ENCODE data around the gene TBL1X.
"Not testable (repeated sequence)": the region's sequence is repeated elsewhere in the genome, so short reads cannot be mapped to it uniquely, and the experiment has no call there.

Gene TBL1X

DNA sequence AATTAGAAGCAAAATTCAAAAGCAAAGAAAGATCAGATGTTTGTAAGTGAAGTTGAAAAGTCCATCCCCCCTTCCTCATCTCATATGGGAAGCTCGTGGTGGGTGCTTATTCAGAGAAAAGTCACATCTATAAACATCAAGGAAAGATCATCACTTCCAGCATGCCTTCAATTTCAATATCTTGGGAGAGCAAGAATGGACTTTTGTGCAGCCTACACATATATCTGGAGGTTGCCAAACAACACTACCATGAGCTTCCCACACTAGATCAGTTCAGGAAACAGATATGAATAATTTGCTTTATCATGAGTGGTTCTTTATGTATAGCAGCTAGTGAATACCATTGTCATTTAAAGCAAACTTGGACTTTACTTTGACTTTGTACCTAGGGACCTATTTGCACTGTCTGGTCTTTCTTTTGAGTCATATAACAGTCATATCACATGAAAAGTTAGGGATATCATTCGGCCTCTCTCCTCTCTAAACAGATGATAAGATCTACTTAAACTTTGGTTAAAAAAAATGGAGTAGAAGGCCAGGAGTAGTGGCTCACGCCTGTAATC, 5.6 kb upstream of the TBL1X start:
- DNase-seq (ENCODE audit: low read depth in 3 of 3): no peak

DNA sequence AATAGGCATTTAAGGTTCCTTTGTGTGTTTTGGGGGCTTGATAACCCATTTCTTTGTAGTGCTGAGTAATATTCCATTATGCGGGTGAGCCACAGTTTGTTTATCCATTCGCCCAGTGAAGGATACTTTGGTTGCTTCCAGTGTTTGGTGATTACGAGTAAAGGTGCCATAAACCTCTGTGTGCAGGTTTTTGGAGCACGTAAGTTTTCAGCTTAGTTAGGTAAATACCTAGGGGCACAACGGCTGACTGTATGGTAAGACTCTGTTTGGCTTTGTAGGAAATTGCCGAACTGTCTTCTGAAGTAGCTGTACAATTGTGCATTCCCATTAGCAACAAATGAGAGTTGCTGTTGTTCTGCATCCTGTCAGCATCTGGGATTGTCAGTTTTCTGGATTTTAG, 3.8 kb upstream of the TBL1X start:
- no peak for DNase-seq (ENCODE audit: low read depth in 3 of 3)

DNA sequence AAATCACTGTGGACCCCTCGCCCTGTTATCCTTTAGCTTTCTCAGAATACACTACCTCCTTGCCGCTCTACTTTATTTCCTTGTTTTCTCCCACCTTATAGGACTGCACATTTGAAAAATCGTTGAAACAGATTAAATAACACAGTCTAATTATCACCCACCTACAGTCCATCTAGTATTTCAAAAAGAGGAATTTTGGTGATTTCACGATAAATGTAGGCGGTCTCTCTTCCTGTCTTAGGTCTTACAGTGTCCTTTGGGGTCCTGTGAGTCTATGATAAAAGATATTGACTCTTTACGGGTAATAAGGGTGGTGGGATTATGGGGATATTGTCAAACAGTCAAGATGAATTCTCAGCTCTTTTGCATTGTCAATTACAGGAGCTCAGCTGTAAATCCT, 2.4 kb upstream of the TBL1X start:
- DNase-seq (ENCODE audit: low read depth in 3 of 3): no peak

DNA sequence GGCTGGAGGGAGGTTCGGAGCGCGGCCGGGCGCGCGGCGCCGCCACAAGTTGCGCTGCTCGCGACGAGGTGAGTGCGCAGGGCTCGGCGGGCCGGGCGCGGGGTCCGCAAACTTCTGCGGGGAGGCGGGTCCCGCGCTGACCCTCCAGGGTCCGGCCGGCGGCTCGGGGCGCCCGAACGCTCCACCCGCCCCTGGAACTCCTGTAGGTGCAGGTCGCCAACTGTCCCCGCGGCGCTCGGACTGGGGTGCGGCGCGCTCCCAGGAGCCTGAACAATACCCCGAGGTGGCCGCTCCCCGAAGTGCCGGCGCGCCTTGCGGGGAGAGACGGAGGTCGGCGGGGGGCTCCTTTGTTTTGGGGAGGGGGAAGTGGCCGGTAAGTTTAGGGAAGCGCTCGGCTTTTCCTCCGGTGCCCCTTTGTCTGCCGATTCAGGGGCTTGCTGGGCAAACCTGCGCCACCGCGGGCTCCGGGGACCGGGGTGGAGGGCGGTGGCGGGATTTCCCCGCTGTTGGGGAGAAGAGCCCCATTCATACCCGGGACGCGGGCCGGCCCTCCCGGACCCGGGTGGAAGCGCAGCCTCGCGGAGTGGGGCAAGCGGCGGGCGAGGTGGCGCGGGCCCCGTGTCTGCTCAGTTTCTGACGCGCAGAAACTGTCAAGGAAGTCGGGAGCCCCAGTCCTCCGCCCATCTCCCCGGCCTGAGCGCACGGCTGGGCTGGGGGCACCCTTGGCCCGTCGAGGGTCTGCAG, 694 bp downstream of the TBL1X start:
- peak in 2 of 3 experiments; percentile 1 to 28 for DNase-seq (ENCODE audit: low read depth in 3 of 3)

DNA sequence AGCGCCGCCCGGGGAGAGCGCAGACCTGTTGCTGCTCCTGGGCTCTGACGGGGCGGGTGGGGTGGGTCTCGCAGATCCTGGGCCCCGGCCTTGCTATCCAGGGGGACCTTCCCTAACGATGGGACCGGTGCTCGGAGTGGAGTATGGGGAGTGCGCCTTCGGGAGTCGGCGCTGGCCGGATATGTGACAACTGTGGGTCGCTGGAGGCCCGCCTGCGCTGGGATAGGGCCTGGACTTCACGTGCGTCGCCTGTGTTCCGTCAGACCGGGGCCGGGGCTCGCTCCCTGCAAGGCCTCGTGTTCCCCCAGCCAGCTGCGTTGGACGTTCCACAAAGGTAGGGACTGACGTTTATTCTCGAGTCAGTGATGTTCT, 1.3 kb downstream of the TBL1X start:
- no peak for DNase-seq (ENCODE audit: low read depth in 3 of 3)

DNA sequence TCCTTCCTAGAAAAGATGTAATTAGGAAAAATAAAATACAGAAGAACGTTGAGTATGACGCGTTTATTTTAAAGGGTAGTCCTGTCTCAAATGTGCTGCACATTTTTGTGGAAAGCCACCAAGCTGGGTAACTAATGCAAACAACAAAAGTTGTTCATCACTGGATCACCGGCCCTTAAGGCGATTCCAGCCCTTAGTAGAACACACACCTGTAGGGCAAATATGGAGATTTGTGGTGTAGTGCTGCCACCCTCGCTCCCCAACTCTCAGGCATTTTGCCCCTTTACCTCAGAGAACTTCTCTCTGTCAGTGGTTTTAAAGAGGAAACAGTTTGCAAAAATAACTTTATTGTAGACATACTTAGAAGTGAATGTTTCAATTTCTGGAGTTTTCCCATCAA, 1.9 kb downstream of the TBL1X start:
- DNase-seq (ENCODE audit: low read depth in 3 of 3): no peak

DNA sequence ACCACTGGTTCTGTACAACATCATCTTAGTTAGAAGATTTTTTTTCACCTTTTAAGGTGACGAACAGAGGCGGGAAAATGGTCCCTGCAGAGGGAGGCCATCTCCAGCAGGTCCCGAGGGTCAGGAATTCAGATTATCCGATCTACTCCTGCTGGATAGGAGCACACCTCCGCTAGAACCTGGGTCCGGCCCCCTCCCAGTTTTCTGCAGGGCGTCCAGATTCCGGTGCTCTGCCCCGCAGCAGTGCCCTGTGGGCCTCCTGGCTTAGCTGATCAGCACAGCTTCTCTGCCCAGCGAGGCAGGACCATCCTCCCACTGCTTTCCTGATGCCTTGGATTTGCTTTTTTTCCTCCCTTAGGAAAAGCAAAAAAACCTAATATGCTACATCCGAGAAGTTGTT, 2.3 kb downstream of the TBL1X start:
- no peak for DNase-seq (ENCODE audit: low read depth in 3 of 3)

DNA sequence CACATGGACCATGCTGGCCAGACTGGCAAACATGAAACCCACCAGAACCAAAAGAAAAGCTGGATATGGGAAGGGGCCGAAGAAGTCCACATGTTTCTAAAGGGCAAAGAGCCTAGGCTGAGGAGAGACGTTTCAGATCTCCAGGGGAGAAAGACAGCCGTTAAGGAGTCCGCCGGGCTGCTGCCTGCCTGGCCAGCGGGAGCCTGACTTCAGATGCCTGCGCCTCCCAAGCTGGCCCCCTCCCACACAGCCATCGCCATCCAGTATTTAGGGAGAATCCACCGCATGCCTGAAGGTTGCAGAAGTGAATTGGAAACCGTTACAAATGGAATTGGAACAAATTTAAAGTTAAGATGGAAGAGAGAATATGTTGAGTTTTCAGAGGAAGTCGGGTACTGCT, 2.9 kb downstream of the TBL1X start:
- no peak for DNase-seq (ENCODE audit: low read depth in 3 of 3)

DNA sequence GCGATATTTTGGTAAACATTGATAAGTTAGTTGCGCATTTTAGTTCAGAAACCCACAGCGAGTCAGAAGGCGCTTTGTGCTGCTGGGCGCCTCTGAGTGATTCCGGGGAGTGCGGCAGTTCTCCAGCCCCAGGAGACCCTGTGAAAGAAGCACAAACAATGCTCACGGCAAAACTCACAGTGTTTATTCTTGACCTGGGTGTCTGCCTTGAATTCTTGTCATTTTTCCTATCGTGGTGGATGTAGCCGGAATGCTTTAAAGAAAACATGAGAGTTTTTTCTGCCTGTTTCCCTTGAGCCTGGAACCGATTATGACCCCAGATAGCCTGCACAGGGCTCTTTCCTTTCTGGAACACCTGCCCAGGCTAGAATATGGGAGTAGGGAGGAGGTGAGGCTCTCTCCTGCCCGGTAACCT, 6.7 kb downstream of the TBL1X start:
- DNase-seq (ENCODE audit: low read depth in 3 of 3): no peak

DNA sequence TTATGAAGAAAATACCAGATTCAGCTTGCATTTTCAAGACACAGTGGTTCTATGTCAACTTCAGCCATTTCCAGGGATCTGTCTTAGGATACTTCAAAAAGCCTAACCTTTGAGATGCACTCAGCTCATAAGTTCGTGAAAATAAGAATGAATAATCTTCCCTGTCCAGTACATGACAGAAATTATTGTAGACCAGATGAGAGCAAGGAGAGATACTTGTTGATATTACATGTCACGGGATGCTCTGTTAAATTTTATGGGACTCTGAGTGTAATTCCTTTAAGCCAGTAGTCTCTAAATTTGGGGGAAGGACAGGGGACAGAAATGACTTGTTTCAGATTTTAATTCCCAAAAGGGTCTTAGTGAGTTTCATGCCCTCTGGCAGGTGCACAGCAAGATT, 8.8 kb downstream of the TBL1X start:
- DNase-seq (ENCODE audit: low read depth in 3 of 3): no peak

DNA sequence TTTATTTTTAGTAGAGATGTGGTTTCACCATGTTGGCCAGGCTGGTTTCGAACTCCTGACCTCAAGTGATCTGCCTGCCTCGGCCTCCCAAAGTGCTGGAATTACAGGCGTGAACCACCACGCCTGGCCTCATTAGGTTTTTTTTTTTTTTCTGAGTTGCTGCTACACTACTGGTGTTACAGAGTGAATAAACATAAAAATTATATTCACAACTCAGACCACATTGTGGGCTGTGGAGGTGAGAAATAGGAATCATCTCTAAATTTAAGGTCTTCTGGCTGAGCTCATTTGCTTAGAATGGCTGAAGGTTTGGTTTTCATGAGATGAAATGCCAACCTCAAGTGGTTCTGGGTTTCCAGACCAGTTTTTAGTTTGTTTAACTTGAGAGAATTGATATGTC, 10.6 kb downstream of the TBL1X start:
- not testable (repeated sequence) for DNase-seq (ENCODE audit: low read depth in 3 of 3)

DNA sequence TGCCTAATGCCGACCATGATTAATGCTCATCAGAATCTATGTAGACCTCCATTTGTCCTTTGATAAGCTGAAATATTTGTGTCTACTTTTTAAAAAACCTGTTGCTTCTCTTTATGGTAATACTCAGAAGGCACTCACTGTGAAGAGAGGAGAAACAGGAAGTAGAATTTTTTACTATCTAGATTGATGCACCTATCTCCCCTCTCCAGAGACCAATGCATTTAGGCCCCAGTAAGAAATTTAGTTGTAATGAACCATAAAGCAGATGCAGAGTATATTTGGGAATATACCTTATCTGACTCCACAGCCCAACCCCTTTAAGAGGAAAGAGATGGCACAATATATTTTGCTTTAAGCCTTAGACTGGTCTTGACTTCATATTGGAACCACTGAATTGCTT, 11.1 kb downstream of the TBL1X start:
- DNase-seq (ENCODE audit: low read depth in 3 of 3): no peak

DNA sequence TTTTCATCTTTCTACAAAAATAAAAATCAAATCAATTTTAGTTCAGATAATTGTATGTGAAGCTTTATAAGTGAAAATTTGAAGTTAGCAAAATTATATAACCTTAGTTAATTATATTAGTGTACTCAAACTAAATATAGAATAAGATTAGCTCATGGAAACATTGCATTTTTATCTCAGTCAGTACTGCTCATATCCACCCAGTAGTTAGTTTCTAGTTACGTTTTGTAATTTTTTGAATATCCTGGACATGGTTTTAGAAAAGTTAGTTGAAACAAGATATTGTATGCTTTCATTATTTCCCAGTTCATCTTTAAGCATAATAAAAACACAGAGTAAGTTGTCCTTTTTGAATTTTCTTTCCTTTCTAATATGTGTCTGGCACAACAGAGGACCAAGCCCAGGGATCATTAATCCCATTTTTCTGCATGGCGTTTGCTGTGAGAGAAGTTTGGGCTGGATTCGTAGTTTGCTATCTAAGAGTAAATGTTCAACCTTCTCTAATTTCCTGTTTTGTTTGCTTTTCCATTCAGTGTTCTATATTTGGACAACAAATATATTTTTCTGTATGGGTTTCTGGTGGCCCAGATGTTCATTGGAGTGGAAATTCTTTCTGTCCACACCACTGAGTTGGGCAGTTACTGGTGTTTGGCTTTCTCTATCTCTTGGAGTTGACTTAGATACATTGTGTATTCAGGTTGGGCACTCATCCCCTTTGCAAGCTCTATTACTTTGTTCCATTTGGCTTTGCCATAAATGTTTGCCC, 12.1 kb downstream of the TBL1X start:
- no peak for DNase-seq (ENCODE audit: low read depth in 3 of 3)

DNA sequence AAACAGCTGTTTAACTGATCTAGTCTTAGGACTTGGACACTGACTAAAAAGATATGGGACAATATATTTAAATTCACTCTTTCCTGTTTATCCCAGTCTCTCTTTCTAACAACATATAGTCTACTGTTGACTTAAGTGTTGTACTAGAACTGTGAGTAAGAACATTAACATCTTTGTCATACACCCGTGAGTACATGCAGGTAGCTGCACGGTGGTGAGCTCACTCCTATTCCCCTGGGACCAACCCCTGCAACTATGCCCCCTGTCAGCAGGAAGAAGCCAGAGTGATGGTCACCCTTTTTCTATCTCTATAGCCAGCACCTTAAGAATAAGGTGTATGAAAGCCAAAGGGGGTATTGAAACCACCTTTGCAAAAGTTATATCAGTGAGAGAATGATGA, 17.6 kb downstream of the TBL1X start:
- no peak for DNase-seq (ENCODE audit: low read depth in 3 of 3)

DNA sequence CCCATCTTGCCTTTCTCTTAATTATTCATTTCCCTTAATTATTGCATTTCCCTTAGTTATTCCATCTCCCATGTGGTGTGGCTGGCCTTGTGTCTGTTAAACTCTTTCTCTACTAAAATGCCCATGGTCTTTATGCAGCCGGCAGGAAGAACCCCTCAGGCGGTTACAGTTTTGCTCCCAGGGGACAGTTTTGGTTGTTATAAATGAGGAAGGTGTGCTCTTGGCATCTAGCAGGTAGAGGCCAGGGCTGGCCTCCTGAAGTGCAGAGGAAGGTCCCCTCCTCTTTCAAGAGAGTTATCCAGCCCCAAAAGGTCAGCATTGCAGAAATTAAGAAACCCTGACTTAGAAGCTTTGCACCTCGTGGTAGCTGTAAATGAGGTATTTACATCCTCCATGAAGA, 18.0 kb downstream of the TBL1X start:
- DNase-seq (ENCODE audit: low read depth in 3 of 3): no peak

DNA sequence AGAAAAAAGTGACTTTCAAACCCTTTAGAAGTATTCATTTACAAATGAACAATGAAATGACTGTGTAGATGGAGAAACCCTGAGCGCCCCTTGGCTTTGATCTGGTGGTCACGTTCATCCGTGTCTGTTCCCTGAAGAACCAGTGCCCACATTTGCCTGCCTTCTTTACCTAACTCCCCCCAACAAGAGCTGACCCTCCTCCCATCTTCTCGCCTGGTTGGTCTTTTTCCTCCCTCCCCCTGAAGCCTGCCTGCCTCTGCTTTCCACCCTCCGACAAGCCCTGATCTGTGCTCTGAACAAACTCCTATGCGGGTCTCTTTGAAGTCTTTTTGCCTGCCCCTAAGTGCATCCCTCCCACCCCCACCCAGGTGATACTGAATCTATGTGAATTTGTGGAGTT, 18.5 kb downstream of the TBL1X start:
- DNase-seq (ENCODE audit: low read depth in 3 of 3): no peak

DNA sequence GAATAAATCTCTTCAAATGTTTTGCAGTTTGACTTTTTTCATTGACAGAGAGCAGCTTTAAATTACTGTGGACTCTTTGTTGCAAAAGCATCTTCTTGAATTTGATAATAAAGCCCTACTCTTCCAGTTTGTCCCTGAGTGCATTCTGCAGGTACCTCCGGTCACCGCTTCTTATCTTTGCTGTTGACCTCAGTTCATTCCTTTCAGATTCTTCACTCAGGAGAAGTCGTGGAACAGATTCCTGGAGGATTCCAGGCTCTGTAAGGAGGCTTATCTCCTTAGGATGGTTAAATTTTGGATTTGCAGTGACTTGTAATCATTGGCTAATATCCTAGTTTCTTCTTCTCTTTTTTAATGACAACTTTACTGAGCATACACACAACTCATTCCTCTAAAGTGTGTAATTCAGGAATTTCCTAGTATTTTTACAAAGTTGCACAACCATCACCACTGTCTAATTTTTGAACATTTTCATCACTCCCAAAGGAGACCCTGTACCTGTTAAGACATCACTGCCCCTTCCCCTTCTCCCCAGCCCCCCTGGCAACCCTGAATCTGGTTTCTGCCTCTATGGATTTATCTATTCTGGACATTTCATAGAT, 22.0 kb downstream of the TBL1X start:
- no peak for DNase-seq (ENCODE audit: low read depth in 3 of 3)

DNA sequence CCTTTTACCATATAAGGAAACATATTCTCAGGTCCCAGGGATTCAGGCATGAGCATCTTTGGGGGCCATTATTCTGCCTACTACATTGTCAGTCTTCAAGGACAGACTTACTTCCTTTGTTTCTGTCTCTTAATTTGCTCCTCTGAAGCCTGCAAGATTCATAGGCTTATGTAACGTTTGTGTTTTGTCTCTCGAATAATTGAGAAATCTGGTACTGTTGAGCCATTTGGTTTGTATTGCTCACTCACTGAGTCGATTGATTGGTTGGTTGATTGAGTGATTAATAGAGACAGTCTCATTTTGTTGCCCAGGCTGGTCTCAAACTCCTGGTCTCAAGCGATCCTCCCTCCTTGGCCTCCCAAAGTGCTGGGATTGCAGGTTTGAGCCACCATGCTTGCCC, 23.7 kb downstream of the TBL1X start:
- DNase-seq (ENCODE audit: low read depth in 3 of 3): no peak

DNA sequence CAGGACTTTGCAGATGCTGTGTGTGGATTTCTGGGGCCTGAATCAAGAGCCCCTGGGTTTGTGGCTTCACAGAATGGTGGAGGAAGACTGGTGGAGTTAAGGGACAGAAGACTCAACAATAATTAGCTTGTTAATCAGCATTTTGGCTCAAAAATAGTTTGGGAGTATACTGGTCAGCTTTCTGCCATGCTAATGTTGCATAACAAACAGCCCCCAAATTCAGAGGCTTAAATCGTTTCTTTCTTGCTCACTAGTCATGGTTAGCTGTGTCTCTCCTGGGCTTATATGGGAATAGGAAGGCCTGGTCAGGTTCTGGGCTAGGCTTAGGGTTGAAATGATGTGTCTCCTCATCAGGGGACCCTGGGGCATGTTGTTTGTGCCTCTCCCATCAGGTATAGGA, 24.4 kb downstream of the TBL1X start:
- DNase-seq (ENCODE audit: low read depth in 3 of 3): no peak

DNA sequence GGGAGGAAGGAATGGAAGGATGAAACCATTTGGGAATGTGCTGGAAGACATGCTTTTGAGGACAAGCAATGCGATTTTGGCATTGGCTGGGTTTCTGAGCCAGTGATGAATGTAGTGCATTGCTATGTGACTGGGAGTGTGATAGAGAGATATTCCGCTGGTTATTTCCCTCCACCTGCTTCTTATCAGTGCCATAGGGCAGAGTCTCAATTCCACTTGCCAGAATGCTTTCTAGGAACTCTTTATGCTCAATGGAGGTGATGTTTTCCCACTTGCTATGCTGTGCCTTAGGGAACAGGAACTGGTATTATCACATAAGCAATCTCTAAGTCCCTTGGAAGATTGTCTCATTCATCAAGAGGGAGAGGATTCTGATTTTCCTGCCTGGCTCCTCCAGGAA, 28.0 kb downstream of the TBL1X start:
- DNase-seq (ENCODE audit: low read depth in 3 of 3): no peak

DNA sequence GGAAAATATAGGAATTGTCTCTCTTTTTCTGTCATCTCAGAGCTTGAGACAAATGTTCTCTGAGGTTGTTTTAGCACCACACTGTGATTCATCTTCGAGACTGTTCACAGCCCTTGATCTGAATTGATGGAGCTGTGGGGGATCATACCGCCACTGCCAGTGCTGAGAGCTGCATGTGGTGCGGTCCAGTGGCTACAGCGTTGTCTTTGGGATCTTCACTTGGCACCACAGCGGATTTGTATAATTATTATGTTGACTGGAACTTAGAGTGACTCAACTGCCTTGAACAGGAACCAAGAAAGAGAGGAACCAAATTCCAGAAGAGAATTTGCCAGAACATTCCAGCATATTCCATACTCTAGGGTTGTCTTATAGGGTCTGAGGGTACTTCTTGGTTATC, 29.1 kb downstream of the TBL1X start:
- DNase-seq (ENCODE audit: low read depth in 3 of 3): no peak

DNA sequence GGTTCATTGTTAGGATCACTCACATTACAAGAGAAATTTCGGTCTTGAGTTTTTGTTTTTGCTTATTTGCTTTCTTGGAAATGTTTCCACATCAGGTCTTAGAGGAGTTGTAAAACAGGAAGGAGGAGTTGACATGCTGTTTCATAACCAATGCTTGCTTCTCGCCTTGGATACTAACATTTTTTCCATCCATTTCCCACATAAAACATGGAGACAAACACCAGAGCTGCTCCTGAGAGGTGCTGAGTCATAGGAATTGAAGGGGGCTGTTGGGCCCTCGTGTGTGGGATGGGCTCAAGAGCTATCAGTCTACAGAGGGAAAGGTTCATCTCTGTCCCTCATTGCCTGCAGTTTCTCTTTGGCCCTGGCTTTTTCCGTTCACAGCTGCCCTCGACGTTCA, 29.9 kb downstream of the TBL1X start:
- no peak for DNase-seq (ENCODE audit: low read depth in 3 of 3)

DNA sequence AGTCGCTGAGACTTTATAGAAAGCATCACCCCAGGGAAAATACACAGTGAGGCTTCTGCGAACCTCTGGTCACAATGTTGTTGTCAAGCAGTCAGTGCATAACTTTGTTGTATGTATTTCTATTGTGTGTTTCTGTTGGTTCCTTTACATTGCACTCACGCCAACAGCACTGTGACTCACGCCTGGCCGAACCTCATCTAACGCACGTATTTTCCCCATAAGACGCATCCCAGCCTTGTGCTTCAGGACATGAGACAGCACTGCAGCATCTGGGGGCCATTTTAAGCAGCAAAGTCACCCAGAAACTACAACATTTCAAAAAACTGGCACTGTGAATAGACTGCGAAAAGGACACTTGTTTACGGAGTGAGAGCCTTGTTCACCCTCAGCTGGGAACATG, 30.6 kb downstream of the TBL1X start:
- DNase-seq (ENCODE audit: low read depth in 3 of 3): no peak

Data from stimulated activated CD4-positive, alpha-beta T cell treated with anti-CD3 and anti-CD28 coated beads, TNF-alpha, amount 100 ng/mL, for 4 hours (primary cell).